ENCODE data around the gene GAGE12H.
"Not testable (repeated sequence)": the region's sequence is repeated elsewhere in the genome, so short reads cannot be mapped to it uniquely, and the experiment has no call there.

DNA sequence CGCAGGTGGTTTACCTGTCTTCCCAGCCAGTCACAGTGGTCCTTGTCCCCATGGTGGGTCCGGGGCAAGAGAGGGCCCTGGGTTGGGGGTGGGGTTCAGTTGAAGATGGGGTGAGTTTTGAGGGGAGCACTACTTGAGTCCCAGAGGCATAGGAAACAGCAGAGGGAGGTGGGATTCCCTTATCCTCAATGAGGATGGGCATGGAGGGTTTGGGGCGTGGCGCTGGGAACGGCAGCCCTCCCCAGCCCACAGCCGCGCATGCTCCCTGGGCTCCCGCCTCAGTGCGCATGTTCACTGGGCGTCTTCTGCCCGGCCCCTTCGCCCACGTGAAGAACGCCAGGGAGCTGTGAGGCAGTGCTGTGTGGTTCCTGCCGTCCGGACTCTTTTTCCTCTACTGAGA lies 19.0 kb downstream of the GAGE12H start, which contains the start of gene GAGE1:
- not testable (repeated sequence) for TF ChIP-seq POLR2A (IDR thresholded peaks at IDR 0.05; ENCODE audit: insufficient read depth in 1 of 2, low read depth in 2 of 2, low read length in 2 of 2); ZNF670 (CRISPR knock-in tag; IDR thresholded peaks at IDR 0.05; ENCODE audit: borderline replicate concordance); EZH2 (conservative IDR thresholded peaks at IDR 0.05; ENCODE audit: low read depth, low read length); HDAC6 (IDR thresholded peaks at IDR 0.05; ENCODE audit: low read depth, low read length); KLF9 (CRISPR knock-in tag; IDR thresholded peaks at IDR 0.05; ENCODE audit: low read depth); MAFK (conservative IDR thresholded peaks at IDR 0.05 in 1 of 2, IDR thresholded peaks at IDR 0.05 in 1 of 2; ENCODE audit: low read length in 2 of 2); FOXP1 (IDR thresholded peaks at IDR 0.05); FOXP1 (CRISPR knock-in tag; IDR thresholded peaks at IDR 0.05); STAT5B (CRISPR knock-in tag; IDR thresholded peaks at IDR 0.05); NCOR1 (IDR thresholded peaks at IDR 0.05; ENCODE audit: borderline replicate concordance, low read length); NPAS2 (CRISPR knock-in tag; IDR thresholded peaks at IDR 0.05; ENCODE audit: borderline replicate concordance); NR1H2 (CRISPR knock-in tag; IDR thresholded peaks at IDR 0.05; ENCODE audit: borderline replicate concordance, low read depth); HNF4G (IDR thresholded peaks at IDR 0.05; ENCODE audit: borderline replicate concordance, low read depth, low read length); HNF4G (CRISPR knock-in tag; IDR thresholded peaks at IDR 0.05; ENCODE audit: borderline replicate concordance, low read depth); SMAD3 (CRISPR knock-in tag; IDR thresholded peaks at IDR 0.05)
- TF ChIP-seq, protein P1, sequence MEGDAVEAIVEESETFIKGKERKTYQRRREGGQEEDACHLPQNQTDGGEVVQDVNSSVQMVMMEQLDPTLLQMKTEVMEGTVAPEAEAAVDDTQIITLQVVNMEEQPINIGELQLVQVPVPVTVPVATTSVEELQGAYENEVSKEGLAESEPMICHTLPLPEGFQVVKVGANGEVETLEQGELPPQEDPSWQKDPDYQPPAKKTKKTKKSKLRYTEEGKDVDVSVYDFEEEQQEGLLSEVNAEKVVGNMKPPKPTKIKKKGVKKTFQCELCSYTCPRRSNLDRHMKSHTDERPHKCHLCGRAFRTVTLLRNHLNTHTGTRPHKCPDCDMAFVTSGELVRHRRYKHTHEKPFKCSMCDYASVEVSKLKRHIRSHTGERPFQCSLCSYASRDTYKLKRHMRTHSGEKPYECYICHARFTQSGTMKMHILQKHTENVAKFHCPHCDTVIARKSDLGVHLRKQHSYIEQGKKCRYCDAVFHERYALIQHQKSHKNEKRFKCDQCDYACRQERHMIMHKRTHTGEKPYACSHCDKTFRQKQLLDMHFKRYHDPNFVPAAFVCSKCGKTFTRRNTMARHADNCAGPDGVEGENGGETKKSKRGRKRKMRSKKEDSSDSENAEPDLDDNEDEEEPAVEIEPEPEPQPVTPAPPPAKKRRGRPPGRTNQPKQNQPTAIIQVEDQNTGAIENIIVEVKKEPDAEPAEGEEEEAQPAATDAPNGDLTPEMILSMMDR (CRISPR knock-in tag; IDR thresholded peaks at IDR 0.05), result not testable (repeated sequence)

Data from HepG2 (cell line).